Stimulated activated naive CD8-positive, alpha-beta T cell treated with anti-CD3 and anti-CD28 coated beads, Interleukin-15, amount 100 ng/mL, for 72 hours (primary cell): ENCODE measurements around the gene CRIP2.

ENCODE experiments used
- ATAC-seq: fragments of 150-1000 bp; cut with Tn5 transposase; 2 replicates; pipeline ENCODE4 v1.10.0; 2021; ENCODE audit warnings: mild to moderate bottlenecking, moderate library complexity
- DNase-seq, 2 donors: peaks; one replicate each; pipeline ENCODE4 v3.0.0; 2021 to 2022
- H3K27ac Mint-ChIP-seq, 2 donors: one replicate each; pipeline ENCODE4 v1.8.0; 2022; ENCODE audit warnings: mild to moderate bottlenecking in 2 of 2, mixed read lengths in 2 of 2, moderate library complexity in 2 of 2
- H3K27me3 Mint-ChIP-seq: one replicate; pipeline ENCODE4 v1.8.0; 2022; ENCODE audit warnings: mixed read lengths
- H3K4me1 Mint-ChIP-seq: one replicate; pipeline ENCODE4 v1.8.0; 2022; ENCODE audit warnings: mild to moderate bottlenecking, mixed read lengths
- H3K4me3 Mint-ChIP-seq, 2 donors: one replicate each; pipeline ENCODE4 v1.8.0; 2022; ENCODE audit warnings: mild to moderate bottlenecking in 2 of 2, mixed read lengths in 2 of 2, moderate library complexity in 1 of 2
- H3K9me3 Mint-ChIP-seq, 2 donors: one replicate each; pipeline ENCODE4 v1.8.0; 2022; ENCODE audit warnings: mixed read lengths in 2 of 2

CRIP2 gene

DNA sequence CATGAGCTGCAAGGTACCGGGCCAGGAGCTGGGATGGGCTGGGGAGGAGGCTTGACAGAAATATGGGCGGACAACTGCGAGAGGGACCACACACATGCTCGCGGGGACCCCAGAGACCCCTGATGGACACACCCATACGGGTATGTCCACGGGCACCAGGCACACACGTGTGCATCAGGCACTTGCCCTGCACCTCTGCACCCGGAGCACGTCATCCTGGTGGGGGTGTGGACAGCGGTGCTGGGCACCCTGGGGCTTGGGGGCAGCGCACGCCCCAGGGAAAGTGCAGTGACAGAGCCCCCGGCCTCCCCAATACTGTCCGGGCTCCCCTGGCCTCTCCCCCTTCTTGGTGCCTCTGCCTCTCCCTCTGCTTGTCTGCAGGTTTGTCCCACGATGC is 10.4 kb downstream of the CRIP2 start:
- DNase-seq = no peak
- H3K27ac Mint-ChIP-seq = no peak overlapping the region
- ATAC-seq = no peak
- no peak overlapping the region for H3K4me3 Mint-ChIP-seq
- no peaks in the 10 kb centered on the region for H3K9me3 Mint-ChIP-seq
- H3K4me1 Mint-ChIP-seq = peaks cover 92% of the 10 kb centered on the region
- peaks cover 13% of the 10 kb centered on the region for H3K27me3 Mint-ChIP-seq

DNA sequence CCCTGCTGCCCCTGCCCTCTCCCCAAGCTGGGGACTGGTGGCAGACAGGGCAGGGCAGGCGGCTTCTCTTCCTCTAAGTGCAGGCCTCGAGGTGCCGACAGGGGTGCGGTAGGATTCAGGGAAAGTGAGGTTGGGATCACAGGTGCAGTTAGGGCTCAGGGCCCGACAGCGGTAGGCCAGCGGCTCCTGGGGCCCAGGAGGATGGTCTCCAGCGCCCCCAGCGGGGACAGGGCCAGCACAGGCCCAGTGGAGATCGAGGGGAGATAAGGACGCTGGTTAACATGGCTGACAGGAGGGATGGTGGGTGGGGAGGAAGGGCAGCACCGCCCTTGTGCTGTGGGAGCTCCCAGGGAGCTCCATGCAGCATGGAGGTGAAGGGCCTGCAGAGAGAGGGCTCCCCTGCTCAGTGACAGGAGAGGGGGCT is 11.1 kb downstream of the CRIP2 start:
- Mint-ChIP-seq H3K4me1 (peaks cover 84% of the 10 kb centered on the region), H3K27ac (peak overlapping the region; percentile 76 to 78), H3K27me3 (peaks cover 6% of the 10 kb centered on the region), H3K9me3 (no peaks in the 10 kb centered on the region), H3K4me3 (peak overlapping the region; percentile 39 to 93)
- no peak for ATAC-seq
- peak in 1 of 2 donors; percentile 60 for DNase-seq

DNA sequence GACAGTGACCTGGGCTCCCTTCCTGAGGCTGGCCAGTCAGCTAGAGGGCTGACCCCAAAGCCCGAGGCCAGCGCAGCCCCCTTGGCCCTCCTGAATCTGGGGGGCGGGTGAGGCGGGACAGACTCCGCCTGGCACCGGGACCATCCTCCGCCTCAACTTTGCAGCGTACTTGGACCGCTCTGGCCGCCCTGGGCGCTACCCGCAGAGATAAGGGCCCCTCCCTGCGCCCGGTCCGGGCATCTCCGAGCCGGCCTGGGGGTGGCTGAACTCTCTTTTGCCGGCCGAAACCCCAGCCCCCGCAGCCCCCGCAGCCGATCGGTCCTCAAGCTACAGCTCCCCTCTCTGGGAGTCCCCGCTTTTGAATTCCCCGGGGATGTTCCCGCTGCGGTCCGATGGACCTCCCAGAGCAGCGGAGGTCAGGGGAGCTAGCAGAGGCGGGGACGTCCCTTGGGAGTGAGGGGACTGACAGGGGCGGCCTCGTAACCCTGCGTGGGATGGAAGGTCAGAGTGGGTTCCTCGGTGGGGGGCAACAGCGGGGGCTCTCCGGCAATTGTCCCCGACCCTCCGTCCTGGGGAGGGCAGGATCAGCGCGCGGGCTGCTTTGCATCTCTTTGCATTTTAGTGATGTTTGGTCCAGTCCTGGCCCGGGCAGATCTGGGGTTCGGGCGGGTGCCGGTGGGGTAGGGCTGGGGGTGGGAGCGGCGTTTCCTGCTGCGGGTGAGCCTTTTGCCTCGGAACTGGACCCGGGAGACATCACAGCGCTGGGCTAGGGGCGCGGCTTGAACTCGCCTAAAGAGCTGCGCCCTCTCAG is 11.7 kb downstream of the CRIP2 start, which contains the start of gene CRIP1:
TSS of gene CRIP1 (plus strand) at position 724 of the 811 bp plus-strand sequence. CDS start 374 bp downstream, outside the sequence.
- Mint-ChIP-seq H3K27me3 (peaks cover 6% of the 10 kb centered on the region), H3K9me3 (no peaks in the 10 kb centered on the region), H3K4me1 (peaks cover 78% of the 10 kb centered on the region), H3K4me3 (peak within 1 kb of the TSS; percentile 83 to 93), H3K27ac (peak within 1 kb of the TSS; percentile 76 to 82)
- no peak for ATAC-seq
- DNase-seq = no peak

DNA sequence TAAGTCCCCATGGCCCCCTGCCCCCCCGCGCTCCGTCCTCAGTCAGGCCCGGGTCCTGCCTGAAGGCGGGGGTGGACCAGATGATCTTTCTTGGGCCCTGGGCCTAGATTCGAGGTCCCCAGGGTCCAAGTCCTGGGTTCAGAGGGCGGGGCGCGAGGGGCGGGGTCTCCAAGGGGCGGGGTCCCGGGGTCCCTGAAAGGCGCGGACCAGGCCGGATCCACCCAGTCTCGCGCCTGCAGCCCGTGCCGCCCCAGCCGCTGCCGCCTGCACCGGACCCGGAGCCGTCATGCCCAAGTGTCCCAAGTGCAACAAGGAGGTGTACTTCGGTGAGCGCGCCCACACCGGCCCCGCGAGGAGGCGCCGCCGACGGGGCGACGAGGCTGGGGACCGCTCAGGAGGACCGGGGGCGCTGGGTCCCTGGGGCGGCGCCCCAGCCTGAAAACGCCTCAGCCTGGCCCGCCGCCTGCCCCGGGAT is 12.4 kb downstream of the CRIP2 start:
- Mint-ChIP-seq H3K4me3 (peak overlapping the region; percentile 83 to 93), H3K4me1 (peaks cover 78% of the 10 kb centered on the region), H3K9me3 (no peaks in the 10 kb centered on the region), H3K27me3 (peaks cover 6% of the 10 kb centered on the region), H3K27ac (peak overlapping the region; percentile 54 to 72)
- no peak for ATAC-seq
- DNase-seq = peak in 1 of 2 donors; percentile 57

DNA sequence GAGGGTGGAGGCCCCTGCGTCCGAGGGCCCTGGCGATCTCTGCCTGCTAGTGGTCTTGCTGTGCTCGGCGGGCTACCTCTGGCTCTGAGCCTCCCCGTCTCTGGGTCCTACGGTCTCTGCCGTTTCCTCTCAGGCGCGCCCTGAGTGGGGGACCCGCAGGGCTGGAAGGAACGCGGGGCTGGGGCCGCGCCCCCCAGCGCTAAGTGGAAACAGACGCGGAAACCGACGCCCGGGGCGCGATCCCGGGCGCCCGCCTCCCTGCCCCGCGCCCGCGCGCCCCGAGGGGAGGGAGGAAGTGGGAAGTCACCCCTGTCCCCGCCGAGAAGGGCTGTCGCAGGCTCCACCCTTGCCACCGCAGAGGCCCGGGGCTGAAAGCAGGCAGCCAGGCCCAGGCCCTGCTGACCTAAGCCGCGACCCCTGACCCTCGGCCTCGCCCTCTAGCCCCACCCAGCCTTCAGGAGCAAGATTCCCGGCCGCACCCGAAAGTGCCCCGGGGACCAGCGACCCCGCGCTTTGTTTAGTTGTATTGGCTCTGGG is 12.9 kb downstream of the CRIP2 start:
- Mint-ChIP-seq H3K27ac (peak overlapping the region in 1 of 2 donors; percentile 82), H3K9me3 (no peaks in the 10 kb centered on the region), H3K4me3 (peak overlapping the region; percentile 83 to 93), H3K4me1 (peaks cover 75% of the 10 kb centered on the region), H3K27me3 (peaks cover 6% of the 10 kb centered on the region)
- DNase-seq (peak in 1 of 2 donors; percentile 67), ATAC-seq (no peak)

DNA sequence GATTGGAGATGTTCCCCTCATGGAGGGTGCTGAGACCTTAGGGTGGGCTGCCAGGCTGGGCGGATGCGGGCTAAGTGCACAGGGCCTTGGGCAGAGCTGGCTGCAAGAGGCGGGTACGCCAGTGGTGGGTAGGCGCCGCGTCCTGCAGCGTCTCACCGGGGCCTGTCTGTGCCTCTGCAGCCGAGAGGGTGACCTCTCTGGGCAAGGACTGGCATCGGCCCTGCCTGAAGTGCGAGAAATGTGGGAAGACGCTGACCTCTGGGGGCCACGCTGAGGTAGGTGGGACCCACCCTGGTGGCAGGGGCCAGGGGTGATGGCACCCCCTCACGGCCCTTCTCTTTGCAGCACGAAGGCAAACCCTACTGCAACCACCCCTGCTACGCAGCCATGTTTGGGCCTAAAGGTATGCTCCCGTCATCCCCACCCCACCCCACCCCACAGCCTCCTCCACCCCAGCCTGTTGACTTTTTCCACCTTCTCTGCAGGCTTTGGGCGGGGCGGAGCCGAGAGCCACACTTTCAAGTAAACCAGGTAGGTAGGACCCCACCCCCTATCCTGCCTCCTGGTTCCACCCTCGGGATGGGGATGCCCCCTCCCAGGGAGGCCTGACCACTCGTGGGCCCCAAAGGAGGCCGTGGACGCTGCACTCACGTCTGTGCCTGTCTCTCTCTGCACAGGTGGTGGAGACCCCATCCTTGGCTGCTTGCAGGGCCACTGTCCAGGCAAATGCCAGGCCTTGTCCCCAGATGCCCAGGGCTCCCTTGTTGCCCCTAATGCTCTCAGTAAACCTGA is 13.6 kb downstream of the CRIP2 start:
- no peak for ATAC-seq
- Mint-ChIP-seq H3K4me3 (peak overlapping the region; percentile 83 to 93), H3K4me1 (peaks cover 69% of the 10 kb centered on the region), H3K27me3 (peaks cover 6% of the 10 kb centered on the region), H3K27ac (peak overlapping the region in 1 of 2 donors; percentile 82), H3K9me3 (no peaks in the 10 kb centered on the region)
- peak in 1 of 2 donors; percentile 47 for DNase-seq

DNA sequence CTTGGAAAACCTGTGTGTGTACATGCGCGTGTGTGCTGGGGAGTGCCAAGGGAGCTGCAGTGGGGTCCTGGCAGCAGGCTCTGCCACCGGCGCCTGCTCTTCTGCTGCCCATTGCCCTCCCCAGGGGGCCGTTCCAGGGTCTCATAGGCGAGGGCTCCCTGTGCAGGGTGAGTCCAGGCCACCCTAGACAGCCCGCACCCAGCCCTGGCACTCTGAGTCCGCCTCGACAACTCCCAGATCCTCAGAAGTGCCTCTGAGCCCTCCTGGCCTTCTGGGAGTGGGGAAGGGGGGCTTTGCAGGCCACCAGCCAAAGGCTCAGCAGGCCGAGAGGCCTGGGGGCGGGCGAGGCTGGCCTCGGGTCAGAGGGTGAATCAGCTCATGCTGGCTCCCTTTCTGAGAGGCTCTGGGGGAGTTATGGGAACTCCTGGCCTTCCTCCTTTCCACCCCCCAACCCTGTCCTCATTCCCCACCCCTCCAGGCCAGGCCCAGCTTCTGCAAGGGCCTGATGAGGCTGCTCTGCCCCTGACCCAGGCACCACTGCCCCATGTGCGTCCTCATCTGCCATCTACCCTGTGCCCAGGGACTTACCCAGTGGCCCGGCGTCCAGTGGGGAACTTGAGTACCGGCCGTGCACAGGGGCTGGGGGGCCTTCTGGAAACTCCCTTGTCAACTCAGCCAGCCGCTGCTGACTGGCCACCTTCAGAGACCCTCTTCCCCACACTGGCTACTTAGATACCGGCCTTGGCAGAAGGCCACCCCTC is 14.3 kb downstream of the CRIP2 start:
- DNase-seq (no peak), ATAC-seq (no peak)
- Mint-ChIP-seq H3K4me3 (peak overlapping the region; percentile 83 to 93), H3K9me3 (no peaks in the 10 kb centered on the region), H3K27ac (peak overlapping the region in 1 of 2 donors; percentile 71), H3K27me3 (peaks cover 6% of the 10 kb centered on the region), H3K4me1 (peaks cover 61% of the 10 kb centered on the region)

DNA sequence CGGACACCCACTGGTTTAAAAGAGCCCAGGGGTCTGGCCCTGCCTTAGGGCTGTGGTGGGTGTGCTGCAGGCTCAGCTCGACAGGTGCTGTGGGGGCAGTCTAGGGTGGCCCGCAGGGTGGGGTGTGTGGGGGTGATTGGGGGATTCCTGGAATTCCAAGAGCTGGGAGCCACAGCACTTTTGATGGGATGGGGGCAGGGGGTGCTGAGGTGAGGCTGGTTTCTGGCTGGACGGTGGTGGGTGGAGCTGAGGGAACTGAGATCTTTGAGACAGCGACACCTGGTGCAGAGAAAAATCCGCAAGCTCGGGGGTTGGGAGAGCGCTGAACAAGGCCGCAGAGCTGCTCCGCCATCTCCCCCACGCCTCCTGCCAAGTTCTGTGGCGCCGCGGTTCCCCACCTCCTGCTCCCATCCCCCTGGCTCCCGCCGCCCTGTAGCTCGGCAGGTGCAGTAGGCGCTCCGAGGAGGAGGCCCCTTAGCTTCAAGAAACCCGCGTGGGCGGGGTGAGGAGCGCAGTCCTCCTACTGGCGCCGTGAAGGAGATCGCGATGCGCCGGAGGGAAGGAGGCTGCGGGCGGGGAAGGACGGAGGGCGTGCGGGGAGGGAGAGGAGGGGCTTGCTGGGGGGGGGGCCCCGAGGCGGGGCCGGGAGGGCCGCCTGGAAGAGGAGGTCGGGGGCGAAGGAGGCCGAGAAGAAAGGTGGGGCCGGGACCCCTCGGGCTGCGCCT is 15.1 kb downstream of the CRIP2 start:
- ATAC-seq (peak; percentile 15), DNase-seq (peak; percentile 85 to 87)
- peaks cover 53% of the 10 kb centered on the region for H3K4me1 Mint-ChIP-seq
- no peaks in the 10 kb centered on the region for H3K9me3 Mint-ChIP-seq
- H3K27me3 Mint-ChIP-seq = peaks cover 6% of the 10 kb centered on the region
- H3K27ac Mint-ChIP-seq = peak overlapping the region; percentile 47 to 89
- H3K4me3 Mint-ChIP-seq = peak overlapping the region; percentile 76 to 93

DNA sequence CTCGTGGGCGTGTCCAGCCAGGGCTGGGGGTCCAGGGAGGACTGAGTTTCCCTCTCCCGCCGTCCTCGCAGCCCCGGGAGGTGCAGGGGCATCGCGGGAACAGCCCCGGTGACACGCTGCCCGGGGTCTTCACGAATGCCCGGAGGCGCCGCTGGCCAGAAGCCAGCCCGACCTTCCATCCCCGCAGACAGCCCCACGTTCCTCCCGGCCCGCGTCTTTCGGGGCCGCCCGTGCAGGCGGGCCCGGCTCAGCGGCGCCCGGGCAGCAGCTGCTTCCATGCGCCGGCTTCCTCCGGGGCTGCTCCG is 15.6 kb downstream of the CRIP2 start:
- H3K27me3 Mint-ChIP-seq = peaks cover 6% of the 10 kb centered on the region
- H3K27ac Mint-ChIP-seq = no peak overlapping the region
- H3K4me1 Mint-ChIP-seq = peaks cover 48% of the 10 kb centered on the region
- ATAC-seq (peak; percentile 1), DNase-seq (no peak)
- H3K4me3 Mint-ChIP-seq = peak overlapping the region; percentile 76 to 93
- no peaks in the 10 kb centered on the region for H3K9me3 Mint-ChIP-seq

DNA sequence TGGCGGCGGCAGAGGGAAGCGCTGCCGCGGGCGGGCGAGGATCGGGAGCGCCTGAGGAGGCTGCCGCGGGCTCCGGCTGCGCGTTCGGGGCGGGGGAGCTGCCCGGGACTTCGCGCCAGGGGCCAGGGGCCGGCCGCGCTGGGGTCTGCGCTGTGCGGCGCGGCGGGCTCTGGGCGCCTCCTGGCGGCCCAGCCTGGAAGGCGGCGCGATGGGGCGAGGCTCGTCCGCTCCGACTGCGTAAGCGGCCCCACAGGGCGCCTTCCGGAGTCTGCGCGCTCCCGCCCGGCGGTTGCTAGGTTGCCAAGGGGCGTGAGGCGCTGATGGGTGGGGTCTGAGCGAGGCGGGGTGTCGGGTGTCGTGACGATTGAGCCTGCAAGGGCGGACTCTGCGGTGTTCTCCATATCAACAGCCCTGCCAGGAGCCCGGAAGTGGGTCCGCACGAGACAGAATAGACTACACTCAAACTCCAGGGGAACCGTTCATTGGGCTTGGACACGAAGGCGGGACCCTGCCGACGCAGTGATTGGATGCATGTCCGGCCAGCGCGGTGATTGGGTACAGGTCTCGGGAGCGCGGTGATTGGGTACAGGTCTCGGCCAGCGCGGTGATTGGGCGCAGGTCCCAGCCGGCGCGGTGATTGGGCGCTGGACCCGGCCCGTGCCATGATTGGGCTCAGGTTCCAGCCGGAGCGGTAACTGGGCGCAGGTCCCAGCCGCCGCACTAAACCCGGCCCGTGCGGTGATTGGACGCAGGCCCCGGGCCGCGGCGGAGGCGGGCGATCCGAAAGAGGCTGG is 16.1 kb downstream of the CRIP2 start, which contains the start of gene TEDC1:
TSS of gene TEDC1 (plus strand) at position 675 of the 794 bp plus-strand sequence. CDS start 130 bp downstream, outside the sequence.
- ATAC-seq (peak; percentile 84), DNase-seq (peak; percentile 99 to 100)
- Mint-ChIP-seq H3K9me3 (no peaks in the 10 kb centered on the region), H3K4me3 (peak within 1 kb of the TSS; percentile 84 to 93), H3K27ac (peak within 1 kb of the TSS; percentile 92 to 94), H3K4me1 (peaks cover 43% of the 10 kb centered on the region), H3K27me3 (peaks cover 6% of the 10 kb centered on the region)

DNA sequence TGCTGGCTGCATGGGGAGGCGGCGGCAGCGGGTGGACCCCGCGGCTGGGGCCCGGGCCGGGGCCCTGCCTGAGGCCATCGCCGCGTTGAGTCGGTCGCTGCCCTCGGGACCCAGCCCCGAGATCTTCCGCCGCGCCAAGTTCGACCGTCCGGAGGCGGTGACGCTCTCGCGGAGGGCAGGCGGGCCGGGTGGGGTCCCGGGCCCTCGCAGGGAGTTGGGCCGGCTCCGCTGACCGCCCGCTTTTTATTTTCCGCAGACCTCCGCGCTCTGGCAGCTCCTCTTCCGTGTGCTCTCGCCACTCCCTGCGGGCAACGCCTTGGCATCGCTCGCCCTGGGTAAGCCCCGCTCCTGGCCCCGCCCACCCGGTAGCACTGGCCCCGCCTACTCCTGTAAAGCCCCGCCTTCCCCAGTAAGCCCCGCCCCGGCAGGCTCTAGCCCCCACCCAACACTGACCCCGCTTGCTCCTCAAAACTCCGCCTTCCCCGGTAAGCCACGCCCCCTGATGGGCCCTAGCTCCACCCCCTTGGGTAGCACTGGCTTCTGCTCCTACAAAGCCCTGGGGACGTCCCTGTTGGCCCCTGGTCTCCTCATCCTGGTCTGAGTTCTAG is 16.8 kb downstream of the CRIP2 start:
- Mint-ChIP-seq H3K27ac (peak overlapping the region; percentile 78 to 94), H3K27me3 (peaks cover 6% of the 10 kb centered on the region), H3K4me1 (peaks cover 36% of the 10 kb centered on the region), H3K9me3 (no peaks in the 10 kb centered on the region), H3K4me3 (peak overlapping the region; percentile 84 to 93)
- ATAC-seq (peak; percentile 6), DNase-seq (peak; percentile 84 to 89)

DNA sequence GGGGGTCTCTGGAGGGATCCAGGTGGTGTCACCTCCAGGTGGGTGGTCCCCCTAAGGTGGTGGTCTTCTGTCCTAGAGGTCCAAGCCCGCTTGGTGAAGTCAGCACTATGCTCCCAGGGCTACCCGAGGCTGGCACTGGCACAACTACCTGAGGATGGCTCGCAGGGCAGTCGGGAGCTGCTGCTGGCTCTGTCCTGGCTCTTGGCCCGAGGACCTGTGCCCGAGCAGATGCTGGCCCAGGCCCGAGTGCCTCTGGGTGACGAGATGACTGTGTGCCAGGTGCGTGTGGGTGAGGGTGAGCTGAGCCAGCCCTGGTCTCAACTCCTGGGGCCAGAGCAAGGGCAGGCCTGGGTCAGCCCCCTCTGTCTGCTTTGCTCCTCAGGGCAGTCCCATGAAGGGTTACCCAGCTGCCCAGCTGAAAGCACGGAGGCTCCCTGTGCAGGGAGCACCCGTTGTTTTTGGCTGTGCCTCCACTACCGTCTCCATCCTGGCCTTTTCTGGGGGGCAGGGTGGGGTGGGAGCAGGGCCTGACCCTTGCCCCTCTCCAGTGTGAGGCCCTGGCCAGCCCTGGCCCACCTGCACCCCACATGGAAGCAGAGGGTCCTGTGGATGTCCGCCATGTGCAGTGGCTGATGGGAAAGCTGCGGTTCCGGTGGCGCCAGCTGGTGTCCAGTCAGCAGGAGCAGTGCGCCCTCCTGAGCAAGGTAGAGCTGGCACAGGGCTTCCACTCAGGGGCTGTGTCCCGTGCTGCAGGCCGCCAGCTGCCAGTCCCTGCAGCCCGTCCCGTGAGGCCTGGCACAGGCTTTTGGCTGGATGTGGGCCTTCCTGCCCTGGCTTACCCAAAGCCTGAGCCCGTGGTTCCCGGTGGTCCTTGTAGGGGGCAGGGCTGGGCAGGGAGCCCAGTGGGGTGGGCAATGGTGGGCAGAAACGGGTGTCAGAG is 17.7 kb downstream of the CRIP2 start:
- DNase-seq (no peak), ATAC-seq (no peak)
- no peaks in the 10 kb centered on the region for H3K27me3 Mint-ChIP-seq
- H3K27ac Mint-ChIP-seq = peak overlapping the region in 1 of 2 donors; percentile 94
- H3K9me3 Mint-ChIP-seq = no peaks in the 10 kb centered on the region
- H3K4me1 Mint-ChIP-seq = peaks cover 31% of the 10 kb centered on the region
- H3K4me3 Mint-ChIP-seq = peak overlapping the region; percentile 82 to 84
